HEK293 (cell line): ENCODE results near the gene STRN4.

Source experiments
- CTCF ChIP-seq: fragments of 450-650 bp; formaldehyde crosslinking; IDR thresholded peaks from 2 replicates; pipeline ENCODE4 v1.5.1; 2016; ENCODE audit warnings: missing biosample characterization, missing genetic modification characterization
- SP3 ChIP-seq: fragments of 450-650 bp; formaldehyde crosslinking; IDR thresholded peaks from 2 replicates; pipeline ENCODE4 v1.5.1; 2016; ENCODE audit warnings: missing biosample characterization, missing genetic modification characterization
- ZBTB26 ChIP-seq: fragments of 450-650 bp; formaldehyde crosslinking; optimal IDR thresholded peaks from 2 replicates; pipeline ENCODE3; 2016; ENCODE audit warnings: missing biosample characterization, mild to moderate bottlenecking, missing genetic modification characterization
- ZNF548 ChIP-seq: fragments of 450-650 bp; formaldehyde crosslinking; IDR thresholded peaks from 2 replicates; pipeline ENCODE4 v1.5.1; 2016; ENCODE audit warnings: missing biosample characterization, missing genetic modification characterization
- ZNF777 ChIP-seq: fragments of 450-650 bp; formaldehyde crosslinking; IDR thresholded peaks from 2 replicates; pipeline ENCODE4 v1.5.1; 2017; ENCODE audit warnings: missing biosample characterization, missing genetic modification characterization, borderline replicate concordance

- no peak for TF ChIP-seq CTCF (tag by site-specific recombination)
- no peak for TF ChIP-seq ZBTB26
- TF ChIP-seq ZNF777 (tag by site-specific recombination), result no peak
- TF ChIP-seq SP3, result no peak
- TF ChIP-seq ZNF548 (tag by site-specific recombination), result no peak
These were observed 19.7 kb downstream of the STRN4 start for GRCh38 chr19:46726551-46726950.
